PC-3 (cell line): ENCODE measurements around the gene RPS2. TPM values are rescaled to one million over a fixed set of nuclear protein-coding genes. Genes with fewer than 3 reads are reported as not detected.

Experiments used
- ATAC-seq: fragments of 200-7000 bp; cut with Tn5 transposase; 2 replicates; pipeline ENCODE4 v1.9.1; 2020; ENCODE audit warnings: mild to moderate bottlenecking, moderate library complexity
- BruUV-seq: library from RNA; stranded (reverse); fragments of 400-500 nt; replicated peaks from 2 replicates; lab custom pipeline; 2021; lab: Mats Ljungman, UMichigan
- CTCF ChIA-PET: fragments of 300-600 bp; sonication (Branson Sonifier 250); formaldehyde crosslinking; loops from one replicate; lab custom pipeline; 2022; ENCODE audit warnings: antibody characterized with exemption; lab: Charles Lee
- POLR2A ChIA-PET: fragments of 300-600 bp; sonication (Branson Sonifier 250); formaldehyde crosslinking; loops from one replicate; lab custom pipeline; 2022; ENCODE audit warnings: antibody characterized with exemption; ENCODE audit not compliant: unreplicated experiment; lab: Charles Lee
- DNase-seq: peaks from one replicate; pipeline ENCODE4 v3.0.0-alpha.2; 2015
- H2AFZ ChIP-seq: fragments of 300-600 bp; sonication (generic); 2 replicates; pipeline ENCODE4 v1.6.0; 2016; ENCODE audit warnings: antibody characterized with exemption, low read length
- H3F3A ChIP-seq: fragments of 300-600 bp; sonication (generic); one replicate; pipeline ENCODE4 v1.6.0; 2017; ENCODE audit warnings: antibody characterized with exemption, low read length, control low read depth, mild to moderate bottlenecking; ENCODE audit not compliant: unreplicated experiment
- H3K27ac ChIP-seq: fragments of 300-600 bp; sonication (generic); 2 replicates; pipeline ENCODE4 v1.5.1; 2016; ENCODE audit warnings: mild to moderate bottlenecking, low read length
- H3K27me3 ChIP-seq: fragments of 300-600 bp; sonication (generic); 2 replicates; pipeline ENCODE4 v1.6.1; 2016; ENCODE audit warnings: low read length, mixed read lengths
- H3K36me3 ChIP-seq: fragments of 300-600 bp; sonication (generic); 2 replicates; pipeline ENCODE4 v1.6.1; 2016; ENCODE audit warnings: low read depth, mixed run types, low read length, mixed read lengths
- H3K4me1 ChIP-seq: fragments of 300-600 bp; sonication (generic); 2 replicates; pipeline ENCODE4 v1.5.1; 2016; ENCODE audit warnings: low read length; ENCODE audit not compliant: insufficient read depth
- H3K4me2 ChIP-seq: fragments of 300-600 bp; sonication (generic); 2 replicates; pipeline ENCODE4 v1.6.0; 2016; ENCODE audit warnings: low read length
- H3K4me3 ChIP-seq: fragments of 300-600 bp; sonication (generic); 2 replicates; pipeline ENCODE4 v1.5.1; 2016; ENCODE audit warnings: mild to moderate bottlenecking, low read length, mixed read lengths
- H3K79me2 ChIP-seq: fragments of 300-600 bp; sonication (generic); 2 replicates; pipeline ENCODE4 v1.6.1; 2017; ENCODE audit warnings: low read length, mixed read lengths
- H3K9ac ChIP-seq: fragments of 300-600 bp; sonication (generic); 2 replicates; pipeline ENCODE4 v1.6.0; 2016; ENCODE audit warnings: mild to moderate bottlenecking, low read length
- H3K9me2 ChIP-seq: fragments of 300-600 bp; sonication (generic); replicated peaks from 2 replicates; pipeline ENCODE4 v1.6.1; 2016; ENCODE audit warnings: mixed run types, low read length, mixed read lengths
- H3K9me3 ChIP-seq: fragments of 300-600 bp; sonication (generic); 2 replicates; pipeline ENCODE4 v1.6.1; 2016; ENCODE audit warnings: low read length, mixed read lengths
- H4K20me1 ChIP-seq: fragments of 300-600 bp; sonication (generic); 2 replicates; pipeline ENCODE4 v1.6.1; 2016; ENCODE audit warnings: low read length, mixed read lengths
- CTCF ChIP-seq: fragments of 300-600 bp; sonication (generic); conservative IDR thresholded peaks from 2 replicates; pipeline ENCODE4 v1.5.1; 2017; ENCODE audit warnings: antibody characterized with exemption, low read depth, mild to moderate bottlenecking, low read length
- EZH2 ChIP-seq: fragments of 300-600 bp; sonication (generic); IDR thresholded peaks from one replicate; pipeline ENCODE4 v1.6.1; 2017; ENCODE audit warnings: antibody characterized with exemption, mild to moderate bottlenecking, low read length; ENCODE audit not compliant: unreplicated experiment
- EZH2phosphoT487 ChIP-seq: fragments of 300-600 bp; sonication (generic); IDR thresholded peaks from 2 replicates; pipeline ENCODE4 v1.6.1; 2018; ENCODE audit warnings: mild to moderate bottlenecking, antibody characterized with exemption, low read length, borderline replicate concordance
- intact Hi-C: fragments of 100-400 bp; cut with micrococcal nuclease; formaldehyde crosslinking; loops from 2 replicates; pipeline ENCODE4 v1.9.0; 2023
- total RNA-seq: library from RNA; depleted of rRNA; stranded (reverse); fragments of >200 nt; gene quantifications from 2 replicates; pipeline ENCODE4 v1.2.3, GENCODE V29; 2014

The RPS2 gene
- total RNA-seq, 1 experiment from 2014 or later = 2,234 TPM

GRCh38 chr16:1917056-1917664 lies 47.5 kb downstream of the RPS2 start:
- Histone ChIP-seq H3K9me2 (no peaks in the 10 kb centered on the region), H3K36me3 (no peaks in the 10 kb centered on the region), H3K79me2 (no peaks in the 10 kb centered on the region), H3K27me3 (peaks cover 36% of the 10 kb centered on the region), H3K4me1 (peaks cover 11% of the 10 kb centered on the region), H3K9me3 (no peaks in the 10 kb centered on the region), H3K4me2 (no peak overlapping the region), H3K9ac (no peak overlapping the region), H3F3A (no peaks in the 10 kb centered on the region), H3K4me3 (no peak overlapping the region), H2AFZ (no peak overlapping the region), H4K20me1 (no peaks in the 10 kb centered on the region), H3K27ac (no peak overlapping the region)
- ChIA-PET CTCF (no interaction called here), POLR2A (no interaction called here)
- BruUV-seq = no TSS peak
- no peak for TF ChIP-seq CTCF
- DNase-seq (no peak), ATAC-seq (no peak)
- intact Hi-C loops = no loop called here

- intact Hi-C loops = no loop called here
- H3K4me1 ChIP-seq = peaks cover 11% of the 10 kb centered on the region
- H3K36me3 ChIP-seq = no peaks in the 10 kb centered on the region
- BruUV-seq = no TSS peak
- ATAC-seq = no peak
- CTCF ChIA-PET = no interaction called here
- no peak overlapping the region for H3K9ac ChIP-seq
- H3K79me2 ChIP-seq = no peaks in the 10 kb centered on the region
- H3K27me3 ChIP-seq = peaks cover 36% of the 10 kb centered on the region
- no peak overlapping the region for H3K4me2 ChIP-seq
- H3K9me2 ChIP-seq = no peaks in the 10 kb centered on the region
- TF ChIP-seq EZH2phosphoT487 (no peak), EZH2 (no peak), CTCF (no peak)
- no peaks in the 10 kb centered on the region for H3F3A ChIP-seq
- H4K20me1 ChIP-seq = no peaks in the 10 kb centered on the region
- H2AFZ ChIP-seq = no peak overlapping the region
- POLR2A ChIA-PET = interaction anchor here (0.5 kb wide), 1 partner anchor 27 kb away, joined by 6 read pairs; no protein-coding TSS in a partner anchor
- H3K4me3 ChIP-seq = no peak overlapping the region
- H3K27ac ChIP-seq = no peak overlapping the region
- no peaks in the 10 kb centered on the region for H3K9me3 ChIP-seq
- DNase-seq = no peak
These were observed 48.0 kb downstream of the RPS2 start for GRCh38 chr16:1916640-1916990.

- no peaks in the 10 kb centered on the region for H3K9me2 ChIP-seq
- H3F3A ChIP-seq = no peaks in the 10 kb centered on the region
- intact Hi-C loops = no loop called here
- DNase-seq = no peak
- H3K27me3 ChIP-seq = peaks cover 36% of the 10 kb centered on the region
- H3K4me3 ChIP-seq = no peak overlapping the region
- POLR2A ChIA-PET = interaction anchor here (0.5 kb wide), 1 partner anchor 26 kb away, joined by 6 read pairs; no protein-coding TSS in a partner anchor
- CTCF ChIA-PET = no interaction called here
- no peak for ATAC-seq
- TF ChIP-seq EZH2 = no peak
- no peak for TF ChIP-seq EZH2phosphoT487
- TF ChIP-seq CTCF = no peak
- H3K9me3 ChIP-seq = no peaks in the 10 kb centered on the region
- peaks cover 11% of the 10 kb centered on the region for H3K4me1 ChIP-seq
- H3K4me2 ChIP-seq = no peak overlapping the region
- no peak overlapping the region for H3K9ac ChIP-seq
- H2AFZ ChIP-seq = no peak overlapping the region
- no peak overlapping the region for H3K27ac ChIP-seq
- no TSS peak for BruUV-seq
- no peaks in the 10 kb centered on the region for H4K20me1 ChIP-seq
- H3K36me3 ChIP-seq = no peaks in the 10 kb centered on the region
- no peaks in the 10 kb centered on the region for H3K79me2 ChIP-seq
These were observed 48.6 kb downstream of the RPS2 start for GRCh38 chr16:1915732-1916639.
